Endothelial cell of umbilical vein (primary cell): ENCODE results near the gene UBE2D2. TPM values are rescaled to one million over a fixed set of nuclear protein-coding genes. Genes with fewer than 3 reads are reported as not detected.

ENCODE experiments used
- BruUV-seq: library from RNA; stranded (reverse); fragments of 400-500 nt; replicated peaks from 2 replicates; lab custom pipeline; 2021; lab: Mats Ljungman, UMichigan
- CTCF ChIA-PET: fragments of 300-600, 350-600 bp; sonication (Branson Sonifier 250); formaldehyde crosslinking; loops from one replicate; lab custom pipeline; 2021; ENCODE audit warnings: antibody characterized with exemption, inconsistent platforms; lab: Charles Lee
- POLR2A ChIA-PET: fragments of 300-600, 350-600 bp; sonication (Branson Sonifier 250); formaldehyde crosslinking; loops from one replicate; lab custom pipeline; 2021; ENCODE audit warnings: antibody characterized with exemption, inconsistent platforms; lab: Charles Lee
- DNase-seq: peaks from one replicate; pipeline ENCODE4 v3.0.0-alpha.2; 2011; ENCODE audit warnings: low read depth, low spot score
- FAIRE-seq: peaks from 2 replicates; lab custom pipeline; 2011; peaks lifted over from hg19 to GRCh38; lab: Jason Lieb, UNC
- H2AFZ ChIP-seq: 2 replicates; pipeline ENCODE4 v1.6.0; 2012; ENCODE audit warnings: low read depth, low read length, control low read depth, inconsistent platforms
- H3K27ac ChIP-seq: 2 replicates; pipeline ENCODE4 v1.5.1; 2011; ENCODE audit warnings: low read depth, mild to moderate bottlenecking, control low read depth, low read length, moderate library complexity; ENCODE audit not compliant: insufficient read depth
- H3K27me3 ChIP-seq, 2 experiments: 2 replicates each; pipeline versions ENCODE4 v1.6.0 to v1.6.1; 2011; ENCODE audit warnings: low read length in 2 of 2, mixed read lengths in 1 of 2; ENCODE audit not compliant: control insufficient read depth in 2 of 2, insufficient read depth in 2 of 2
- H3K36me3 ChIP-seq, 2 experiments: 2 replicates in 1 of 2; 3 replicates in 1 of 2; pipeline ENCODE4 v1.5.1; 2011; ENCODE audit warnings: low read length in 2 of 2, mild to moderate bottlenecking in 1 of 2, moderate library complexity in 1 of 2; ENCODE audit not compliant: control insufficient read depth in 2 of 2, insufficient read depth in 2 of 2; ENCODE audit errors: extremely low read depth in 1 of 2
- H3K4me1 ChIP-seq: 3 replicates; pipeline ENCODE4 v1.5.1; 2011; ENCODE audit warnings: mild to moderate bottlenecking, low read length; ENCODE audit not compliant: control insufficient read depth, insufficient read depth; ENCODE audit errors: extremely low read depth
- H3K4me2 ChIP-seq: 2 replicates; pipeline ENCODE4 v1.6.1; 2011; ENCODE audit warnings: low read length, control low read depth, mixed read lengths; ENCODE audit not compliant: insufficient read depth
- H3K4me3 ChIP-seq, 3 experiments: fragments of 200-600 bp in 1 of 3; sonication (generic), shearing (Covaris generic) in 1 of 3; replicated peaks in 1 of 3; 2 replicates each; pipeline ENCODE4 v1.5.1; 2011 to 2016; ENCODE audit warnings: control low read depth in 3 of 3, low read length in 3 of 3, mild to moderate bottlenecking in 2 of 3, inconsistent platforms in 1 of 3, low read depth in 1 of 3, moderate library complexity in 1 of 3; ENCODE audit not compliant: insufficient read depth in 1 of 3
- H3K79me2 ChIP-seq: 2 replicates; pipeline ENCODE4 v1.6.0; 2012; ENCODE audit warnings: low read length, inconsistent platforms; ENCODE audit not compliant: control insufficient read depth, insufficient read depth
- H3K9ac ChIP-seq: replicated peaks from 2 replicates; pipeline ENCODE3; 2011; ENCODE audit warnings: low read length, control low read depth; ENCODE audit not compliant: insufficient read depth; ENCODE audit errors: extremely low read depth
- H3K9me1 ChIP-seq: replicated peaks from 3 replicates; pipeline ENCODE4 v1.6.0; 2011; ENCODE audit warnings: mild to moderate bottlenecking, low read length; ENCODE audit not compliant: control insufficient read depth, insufficient read depth; ENCODE audit errors: extremely low read depth
- H3K9me3 ChIP-seq: replicated peaks from 2 replicates; pipeline ENCODE4 v1.5.1; 2012; ENCODE audit warnings: low read length, inconsistent platforms; ENCODE audit not compliant: control insufficient read depth, insufficient read depth
- H4K20me1 ChIP-seq: replicated peaks from 2 replicates; pipeline ENCODE3; 2011; ENCODE audit warnings: mild to moderate bottlenecking, low read length; ENCODE audit not compliant: control insufficient read depth, insufficient read depth; ENCODE audit errors: extremely low read depth
- EZH2 ChIP-seq: IDR thresholded peaks from 2 replicates; pipeline ENCODE4 v1.6.1; 2012; ENCODE audit warnings: borderline replicate concordance, low read depth, mild to moderate bottlenecking, moderate library complexity, low read length, inconsistent platforms; ENCODE audit not compliant: severe bottlenecking
- FOS ChIP-seq: IDR thresholded peaks from 2 replicates; pipeline ENCODE4 v1.6.1; 2011; ENCODE audit warnings: mild to moderate bottlenecking, low read length, moderate library complexity, borderline replicate concordance; ENCODE audit not compliant: insufficient read depth
- GATA2 ChIP-seq: IDR thresholded peaks from 2 replicates; pipeline ENCODE4 v1.7.0; 2011; ENCODE audit warnings: low read depth, mild to moderate bottlenecking, moderate library complexity, mixed read lengths, low read length; ENCODE audit not compliant: insufficient read length, insufficient read depth
- JUN ChIP-seq: IDR thresholded peaks from 2 replicates; pipeline ENCODE4 v1.6.1; 2011; ENCODE audit warnings: borderline replicate concordance, low read depth; ENCODE audit not compliant: insufficient read length, insufficient read depth
- MYC ChIP-seq: IDR thresholded peaks from one replicate; pipeline ENCODE4 v1.6.1; 2011; ENCODE audit warnings: mild to moderate bottlenecking, low read depth, low read length
- POLR2A ChIP-seq: IDR thresholded peaks from 2 replicates; pipeline ENCODE4 v1.6.1; 2012; ENCODE audit warnings: low read depth, mild to moderate bottlenecking, control low read depth, low read length
- POLR2AphosphoS5 ChIP-seq: IDR thresholded peaks from 2 replicates; pipeline ENCODE4 v1.6.1; 2012; ENCODE audit warnings: low read depth, mild to moderate bottlenecking, control low read depth, low read length, moderate library complexity; ENCODE audit not compliant: insufficient read depth
- dilution Hi-C: fragments of 300-500 bp; cut with MboI; formaldehyde crosslinking; loops from one replicate; pipeline ENCODE4 v1.15.0; 2019; ENCODE audit warnings: low sequenced_read_pairs; ENCODE audit not compliant: extremely low pct_ligation_motif_present
- intact Hi-C: fragments of 100-400 bp; cut with micrococcal nuclease; formaldehyde crosslinking; loops from one replicate; pipeline ENCODE4 v1.10.0; 2022
- polyA plus RNA-seq, 4 experiments: library from polyadenylated mRNA; depleted of rRNA in 3 of 4; stranded (reverse) in 3 of 4; unstranded in 1 of 4; fragments of >200 nt; gene quantifications; 2 replicates each; pipeline versions ENCODE4 v1.2.1 to v1.2.3, GENCODE V29; 2011 to 2012; ENCODE audit warnings: missing spikeins in 1 of 4
- total RNA-seq: library from RNA; stranded (reverse); gene quantifications from 2 replicates; pipeline ENCODE4 v1.2.3, GENCODE V29; 2021
- TF ChIP-seq, protein P1 (sequence below): IDR thresholded peaks from 2 replicates; pipeline ENCODE4 v1.6.1; 2011; ENCODE audit not compliant: insufficient read depth, insufficient read length
- TF ChIP-seq, protein P2 (sequence below), 2 donors: IDR thresholded peaks; 1 replicate in 1 of 2; 2 replicates in 1 of 2; pipeline ENCODE4 v1.5.1; 2011; ENCODE audit warnings: low read length in 2 of 2, mild to moderate bottlenecking in 2 of 2, moderate library complexity in 2 of 2, control low read depth in 1 of 2, inconsistent platforms in 1 of 2, low read depth in 1 of 2; ENCODE audit not compliant: insufficient read depth in 1 of 2; ENCODE audit errors: extremely low read depth in 1 of 2

UBE2D2 gene
- total and polyA plus RNA-seq, 2 donors (not counting 3 experiments of a cell fraction or from before 2014, with no cell fraction given) = 45.0 to 156 TPM

DNA sequence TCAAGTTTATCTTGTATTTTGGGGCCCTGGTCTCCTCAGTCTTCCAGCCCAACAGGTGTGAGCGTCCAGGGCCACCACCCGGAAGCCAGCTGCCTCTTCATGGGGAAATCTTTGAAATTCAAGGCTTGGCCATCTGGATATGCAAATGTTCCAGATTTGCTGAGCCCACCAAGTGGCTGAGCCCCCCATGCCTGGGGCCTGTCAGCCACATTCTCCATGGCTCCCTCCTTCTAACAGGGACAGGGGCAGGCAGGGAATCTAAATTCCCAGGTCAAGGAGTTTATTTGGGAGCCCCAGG lies 72.8 kb downstream of the UBE2D2 start:
- no peak overlapping the region for H3K9ac ChIP-seq
- ChIA-PET POLR2A (no interaction called here), CTCF (interaction anchor here (0.7 to 10.3 kb wide), 19 partner anchors 11 to 335 kb away, joined by 3 to 240 read pairs (median 5); partner anchors contain the start of gene CXXC5)
- peaks cover 2% of the 10 kb centered on the region for H4K20me1 ChIP-seq
- no peaks in the 10 kb centered on the region for H3K27me3 ChIP-seq
- H3K4me2 ChIP-seq = no peak overlapping the region
- no peak overlapping the region for H3K4me3 ChIP-seq
- H3K9me3 ChIP-seq = no peaks in the 10 kb centered on the region
- DNase-seq = no peak
- intact Hi-C loops (no loop called here), dilution Hi-C loops (no loop called here)
- no TSS peak for BruUV-seq
- H3K9me1 ChIP-seq = no peaks in the 10 kb centered on the region
- peaks cover under 1 to 5% of the 10 kb centered on the region in 2 experiments for H3K36me3 ChIP-seq
- H3K4me1 ChIP-seq = peaks cover 22% of the 10 kb centered on the region
- no peak overlapping the region for H2AFZ ChIP-seq
- no peak overlapping the region for H3K27ac ChIP-seq
- no peaks in the 10 kb centered on the region for H3K79me2 ChIP-seq
- FAIRE-seq = no peak
- TF ChIP-seq GATA2 (no peak), JUN (no peak), POLR2AphosphoS5 (no peak), POLR2A (no peak), EZH2 (no peak), FOS (no peak), MYC (no peak)
- TF ChIP-seq, protein P1, sequence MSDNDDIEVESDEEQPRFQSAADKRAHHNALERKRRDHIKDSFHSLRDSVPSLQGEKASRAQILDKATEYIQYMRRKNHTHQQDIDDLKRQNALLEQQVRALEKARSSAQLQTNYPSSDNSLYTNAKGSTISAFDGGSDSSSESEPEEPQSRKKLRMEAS = no peak
- TF ChIP-seq, protein P2, sequence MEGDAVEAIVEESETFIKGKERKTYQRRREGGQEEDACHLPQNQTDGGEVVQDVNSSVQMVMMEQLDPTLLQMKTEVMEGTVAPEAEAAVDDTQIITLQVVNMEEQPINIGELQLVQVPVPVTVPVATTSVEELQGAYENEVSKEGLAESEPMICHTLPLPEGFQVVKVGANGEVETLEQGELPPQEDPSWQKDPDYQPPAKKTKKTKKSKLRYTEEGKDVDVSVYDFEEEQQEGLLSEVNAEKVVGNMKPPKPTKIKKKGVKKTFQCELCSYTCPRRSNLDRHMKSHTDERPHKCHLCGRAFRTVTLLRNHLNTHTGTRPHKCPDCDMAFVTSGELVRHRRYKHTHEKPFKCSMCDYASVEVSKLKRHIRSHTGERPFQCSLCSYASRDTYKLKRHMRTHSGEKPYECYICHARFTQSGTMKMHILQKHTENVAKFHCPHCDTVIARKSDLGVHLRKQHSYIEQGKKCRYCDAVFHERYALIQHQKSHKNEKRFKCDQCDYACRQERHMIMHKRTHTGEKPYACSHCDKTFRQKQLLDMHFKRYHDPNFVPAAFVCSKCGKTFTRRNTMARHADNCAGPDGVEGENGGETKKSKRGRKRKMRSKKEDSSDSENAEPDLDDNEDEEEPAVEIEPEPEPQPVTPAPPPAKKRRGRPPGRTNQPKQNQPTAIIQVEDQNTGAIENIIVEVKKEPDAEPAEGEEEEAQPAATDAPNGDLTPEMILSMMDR (IDR thresholded peaks at IDR 0.05; ENCODE audit: extremely low read depth in 1 of 2, insufficient read depth in 1 of 2, low read depth in 1 of 2, low read length in 2 of 2) = no peak
